ENCODE data around the gene WWOX. TPM values are rescaled to one million over a fixed set of nuclear protein-coding genes. Genes with fewer than 3 reads are reported as not detected.

WWOX gene
- total RNA-seq, 1 donor from 2014 or later, result 9.5 TPM

GRCh38 chr16:79088971-79089370 is 989.5 kb downstream of the WWOX start:
- DNase-seq (ENCODE audit: low read depth in 2 of 2), result no peak

- DNase-seq (ENCODE audit: low read depth in 2 of 2), result no peak
Observed at GRCh38 chr16:79089735-79090284, 990.4 kb downstream of the WWOX start.

- DNase-seq (ENCODE audit: low read depth in 2 of 2), result no peak
Observed at GRCh38 chr16:79090966-79091365, 991.5 kb downstream of the WWOX start.

GRCh38 chr16:79092846-79093245 is 993.4 kb downstream of the WWOX start:
- no peak for DNase-seq (ENCODE audit: low read depth in 2 of 2)

GRCh38 chr16:79093554-79093967 is 994.1 kb downstream of the WWOX start:
- no peak for DNase-seq (ENCODE audit: low read depth in 2 of 2)

- DNase-seq (ENCODE audit: low read depth in 2 of 2), result no peak
Observed at GRCh38 chr16:79096246-79096645, 996.8 kb downstream of the WWOX start.

- no peak for DNase-seq (ENCODE audit: low read depth in 2 of 2)
Observed at GRCh38 chr16:79097166-79097565, 997.7 kb downstream of the WWOX start.

GRCh38 chr16:79097771-79098170 is 998.3 kb downstream of the WWOX start:
- no peak for DNase-seq (ENCODE audit: low read depth in 2 of 2)

- DNase-seq (ENCODE audit: low read depth in 2 of 2), result no peak
Observed at GRCh38 chr16:79098907-79099306, 999.5 kb downstream of the WWOX start.

- no peak for DNase-seq (ENCODE audit: low read depth in 2 of 2)
Observed at GRCh38 chr16:79099716-79100115, 1000.3 kb downstream of the WWOX start.

- no peak for DNase-seq (ENCODE audit: low read depth in 2 of 2)
Observed at GRCh38 chr16:79100447-79100846, 1001.0 kb downstream of the WWOX start.

- no peak for DNase-seq (ENCODE audit: low read depth in 2 of 2)
Observed at GRCh38 chr16:79101491-79101890, 1002.0 kb downstream of the WWOX start.

- no peak for DNase-seq (ENCODE audit: low read depth in 2 of 2)
Observed at GRCh38 chr16:79104567-79104966, 1005.1 kb downstream of the WWOX start.

- DNase-seq (ENCODE audit: low read depth in 2 of 2), result no peak
Observed at GRCh38 chr16:79107301-79107700, 1007.8 kb downstream of the WWOX start.

- no peak for DNase-seq (ENCODE audit: low read depth in 2 of 2)
Observed at GRCh38 chr16:79109771-79110170, 1010.3 kb downstream of the WWOX start.

GRCh38 chr16:79110242-79110641 is 1010.8 kb downstream of the WWOX start:
- no peak for DNase-seq (ENCODE audit: low read depth in 2 of 2)

- no peak for DNase-seq (ENCODE audit: low read depth in 2 of 2)
Observed at GRCh38 chr16:79110953-79111352, 1011.5 kb downstream of the WWOX start.

- DNase-seq (ENCODE audit: low read depth in 2 of 2), result no peak
Observed at GRCh38 chr16:79112462-79112861, 1013.0 kb downstream of the WWOX start.

- DNase-seq (ENCODE audit: low read depth in 2 of 2), result no peak
Observed at GRCh38 chr16:79113826-79114225, 1014.4 kb downstream of the WWOX start.

GRCh38 chr16:79114759-79115158 is 1015.3 kb downstream of the WWOX start:
- no peak for DNase-seq (ENCODE audit: low read depth in 2 of 2)

GRCh38 chr16:79121906-79122305 is 1022.5 kb downstream of the WWOX start:
- DNase-seq (ENCODE audit: low read depth in 2 of 2), result no peak

GRCh38 chr16:79122343-79122742 is 1022.9 kb downstream of the WWOX start:
- no peak for DNase-seq (ENCODE audit: low read depth in 2 of 2)

GRCh38 chr16:79124016-79124756 is 1024.7 kb downstream of the WWOX start:
- DNase-seq (ENCODE audit: low read depth in 2 of 2), result no peak
